Activated CD4-positive, alpha-beta T cell treated with anti-CD3 and anti-CD28 coated beads for 48 hours (primary cell): Measurements from ENCODE around the gene PTPRF.
"Not testable (repeated sequence)": the region's sequence is repeated elsewhere in the genome, so short reads cannot be mapped to it uniquely, and the experiment has no call there.

Experiments
- DNase-seq: peaks from one replicate; pipeline ENCODE4 v3.0.0-alpha.2; 2020

The PTPRF gene

DNA sequence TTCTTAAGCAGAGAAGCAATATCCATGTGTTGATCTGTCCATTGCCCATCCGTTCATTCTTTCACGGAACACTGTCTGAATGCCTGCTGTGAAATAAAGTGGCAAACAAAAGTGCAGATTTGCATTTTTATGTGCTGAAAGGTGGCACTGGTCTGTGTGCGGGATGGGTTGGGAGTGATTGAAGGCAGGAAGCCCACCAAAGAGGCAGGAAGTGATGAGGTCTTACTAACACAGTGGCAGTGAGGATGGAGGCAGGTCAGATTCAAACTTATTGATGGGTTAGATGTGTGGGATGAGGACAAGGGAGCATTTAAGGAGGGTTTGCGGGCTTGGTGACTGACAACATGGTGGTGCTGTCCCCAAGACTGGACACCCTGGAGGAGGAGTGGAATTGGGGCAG is 8.3 kb downstream of the PTPRF start:
- no peak for DNase-seq

DNA sequence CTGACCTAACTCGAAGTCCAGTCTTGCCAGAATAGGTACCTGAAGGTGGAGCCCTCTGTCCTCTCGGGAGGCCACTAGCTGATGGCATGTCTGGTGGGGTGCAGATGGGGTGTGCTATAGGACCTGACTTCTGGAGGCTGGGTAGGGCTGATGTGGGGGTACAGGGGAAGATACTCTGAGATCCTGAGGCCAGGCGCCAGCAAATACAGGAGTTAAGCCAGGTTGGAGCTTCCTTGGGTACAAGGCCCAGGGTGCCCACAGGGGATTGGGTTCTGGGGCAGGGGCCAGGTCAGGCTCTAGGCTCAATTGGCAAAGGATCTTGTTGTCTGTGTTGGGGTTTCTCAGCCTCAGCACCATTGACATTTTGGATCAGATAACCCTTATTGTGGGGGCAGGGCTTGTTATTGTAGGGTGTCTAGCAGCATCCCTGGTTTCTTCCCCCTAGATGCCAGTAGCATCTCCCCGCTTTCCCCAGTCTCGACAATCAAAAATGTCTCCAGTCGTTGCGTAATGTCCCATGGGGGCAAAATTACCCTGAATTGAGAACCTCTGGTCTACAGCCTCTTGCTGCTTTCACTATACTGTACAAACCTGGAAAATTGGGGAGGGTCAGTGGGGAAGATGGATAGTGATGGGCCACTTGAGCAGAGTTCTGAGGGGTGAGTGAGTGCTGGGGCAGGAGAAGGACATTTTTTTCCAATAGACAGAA is 9.2 kb downstream of the PTPRF start:
- no peak for DNase-seq

GRCh38 chr1:43540653-43541071 is 10.0 kb downstream of the PTPRF start:
- DNase-seq = no peak

- DNase-seq = no peak
These were observed 10.5 kb downstream of the PTPRF start for GRCh38 chr1:43541141-43541540.

GRCh38 chr1:43541721-43542401 is 11.2 kb downstream of the PTPRF start:
- no peak for DNase-seq

DNA sequence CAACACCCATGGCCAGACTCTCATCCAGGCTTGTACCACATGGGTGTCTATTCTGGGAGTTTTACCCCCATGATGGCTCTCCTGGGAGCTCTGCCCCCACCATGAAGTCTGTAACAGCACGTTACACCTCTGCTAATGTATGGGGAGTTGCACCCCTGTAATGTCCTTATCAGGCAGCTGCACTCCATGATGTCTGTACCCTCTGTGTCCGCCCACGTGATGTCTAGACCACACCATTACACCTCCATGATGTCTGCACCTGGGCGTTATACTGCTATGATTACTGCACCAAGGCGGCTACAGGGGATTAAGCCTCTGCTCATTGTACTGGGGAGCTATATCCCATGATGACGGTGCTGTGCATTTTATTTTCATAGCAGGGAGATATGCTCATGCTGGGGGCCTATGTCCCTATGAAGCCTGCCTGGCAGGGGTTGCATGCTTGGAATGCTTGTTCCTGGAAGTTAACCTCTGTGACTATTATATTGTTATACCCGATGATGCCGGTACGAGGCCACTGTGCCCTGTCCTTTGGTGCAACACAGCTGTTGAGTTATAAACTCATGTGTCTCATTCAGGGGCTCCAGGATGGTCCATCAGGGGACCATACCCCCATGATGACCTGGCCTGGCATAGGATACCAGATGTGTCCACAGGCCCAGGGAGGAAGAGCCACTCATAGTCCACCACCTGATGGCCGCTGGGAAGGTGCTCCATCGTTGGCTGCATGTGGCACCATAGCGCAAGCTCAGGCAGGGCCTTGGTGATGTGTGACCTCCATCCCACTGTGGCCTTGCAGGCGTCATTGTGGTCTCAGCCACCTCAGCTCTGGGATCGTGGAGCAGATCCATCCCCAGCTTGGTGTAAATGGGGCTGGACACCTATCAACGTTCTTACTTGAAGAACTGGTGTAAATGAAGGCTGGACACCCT is 12.1 kb downstream of the PTPRF start:
- DNase-seq = no peak

DNA sequence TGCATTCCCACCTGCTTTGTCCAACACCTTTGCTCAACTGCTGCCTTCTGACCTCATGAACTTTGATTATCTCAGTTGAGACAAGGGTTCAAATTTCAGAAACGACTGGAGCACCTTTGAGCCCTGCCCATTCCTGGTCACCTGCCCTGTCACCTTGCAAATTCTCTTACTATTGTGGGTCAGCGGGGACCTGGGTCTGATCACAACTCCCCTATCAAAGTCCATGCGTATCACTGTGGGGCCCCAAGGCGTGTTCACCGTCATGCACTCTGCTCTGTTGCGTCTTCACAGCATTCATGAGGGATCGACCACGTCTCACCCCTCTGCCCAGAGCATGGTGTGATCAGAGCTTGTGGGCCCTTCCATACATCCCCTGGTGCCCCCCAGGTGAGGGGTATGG is 12.9 kb downstream of the PTPRF start:
- DNase-seq = no peak

DNA sequence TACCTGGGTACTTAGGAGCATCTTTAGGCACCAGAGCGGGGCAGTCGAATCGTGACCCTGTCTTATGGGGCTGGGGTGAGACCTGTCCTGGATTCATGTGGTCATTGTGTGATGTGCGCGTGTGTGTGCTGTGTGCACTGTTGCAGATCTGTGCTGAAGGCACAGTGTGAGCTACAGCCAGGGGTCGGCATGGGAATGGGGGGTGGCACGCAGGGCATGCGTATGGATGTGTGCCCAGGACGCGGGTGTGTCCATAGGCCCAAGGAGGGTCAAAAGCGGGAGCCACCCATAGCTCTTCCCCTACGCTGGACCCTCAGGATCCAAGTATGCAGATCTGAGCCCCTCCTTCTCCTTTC is 14.6 kb downstream of the PTPRF start:
- no peak for DNase-seq

DNA sequence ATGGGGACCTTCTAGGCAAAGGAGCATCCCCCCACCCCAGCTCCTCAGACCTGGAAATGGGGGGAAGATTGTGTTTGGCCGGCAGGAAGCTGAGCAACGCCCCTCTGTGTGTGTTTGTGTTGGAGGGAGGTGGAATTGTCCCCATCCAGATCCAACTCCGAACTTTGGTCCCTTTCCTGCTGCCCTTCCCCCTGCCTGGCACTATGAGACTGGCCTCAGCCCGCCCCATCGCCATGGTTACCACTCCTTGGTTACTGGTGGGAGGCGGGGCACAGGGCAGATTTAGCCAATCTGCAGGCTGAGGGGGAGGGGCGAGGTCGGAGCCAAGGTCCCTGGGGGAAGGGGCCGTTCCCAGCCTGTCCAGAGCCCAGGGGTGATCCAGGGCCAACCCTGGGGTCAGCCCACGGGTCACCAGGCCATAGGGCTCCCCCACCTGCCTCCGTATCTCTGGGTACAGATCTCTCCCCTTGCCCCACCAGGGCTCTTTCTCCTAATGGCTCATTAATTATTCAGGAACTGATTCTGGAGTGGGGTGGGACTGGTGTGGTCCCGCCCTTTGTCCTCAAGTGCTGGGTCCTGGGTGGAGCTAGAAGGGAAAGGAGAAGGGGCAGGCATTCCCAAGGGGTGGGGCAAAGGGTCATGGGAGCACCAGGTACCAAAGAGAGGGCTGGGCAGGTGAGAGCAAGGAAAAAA is 15.2 kb downstream of the PTPRF start:
- DNase-seq = peak; percentile 18

DNA sequence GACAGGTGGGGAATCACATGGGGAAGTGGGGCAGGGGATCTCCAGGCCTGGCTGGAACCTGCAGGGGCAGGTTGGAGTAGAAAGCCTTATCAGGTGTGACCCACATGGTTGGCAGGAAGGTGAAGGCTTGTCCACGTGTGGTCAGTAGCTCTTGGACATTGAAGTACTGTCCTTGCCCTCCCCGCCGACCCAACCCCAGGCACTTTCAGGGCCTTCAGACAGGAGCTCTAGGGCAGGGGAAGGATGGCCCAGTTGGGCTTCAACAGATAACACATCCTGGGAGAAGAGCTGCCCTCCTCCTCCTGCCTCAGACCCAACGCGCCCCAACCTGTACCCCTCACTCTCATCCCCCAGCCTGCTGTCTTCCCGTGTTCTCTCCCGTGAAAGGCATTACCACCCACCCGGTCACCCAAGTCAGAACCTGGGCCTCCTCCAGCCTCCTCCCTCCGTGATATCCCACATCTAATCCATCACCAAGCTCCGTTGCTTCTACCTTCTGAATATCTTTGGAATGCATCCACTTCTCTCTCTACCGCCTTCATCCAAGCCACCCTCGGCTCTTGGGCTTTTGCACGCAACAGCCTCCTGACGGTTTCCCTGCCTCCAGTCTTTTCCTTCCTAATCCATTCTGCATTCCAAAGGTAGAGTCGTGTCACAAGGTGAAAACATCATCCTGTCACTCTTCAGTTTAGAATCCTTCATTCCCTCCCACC is 15.9 kb downstream of the PTPRF start:
- DNase-seq = no peak

DNA sequence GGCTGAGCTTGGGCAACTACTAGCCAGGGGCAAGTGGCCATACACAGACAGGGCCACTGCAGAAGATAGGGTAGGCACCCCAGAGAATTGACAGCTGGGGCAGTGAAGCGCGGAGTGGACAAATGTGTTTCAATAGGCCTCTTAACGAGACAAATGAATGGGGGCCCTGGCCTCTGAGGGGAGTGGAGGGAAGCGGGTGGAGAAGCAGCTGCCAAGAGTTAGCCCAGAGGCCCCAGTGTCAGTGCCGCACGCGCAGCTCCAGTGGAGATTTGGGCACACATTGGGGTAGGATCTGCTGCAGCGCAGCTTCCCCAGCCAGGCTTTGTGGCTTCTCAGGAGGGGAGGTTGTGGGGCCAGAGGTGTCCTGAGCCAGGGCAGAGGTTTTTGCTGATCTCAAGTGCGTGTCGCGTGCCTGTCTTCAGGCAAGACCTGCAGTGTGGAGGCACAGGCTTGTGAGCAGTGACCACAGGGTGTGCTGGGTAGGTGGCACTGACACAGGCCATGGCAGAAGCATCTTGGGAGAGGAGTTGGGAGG is 16.9 kb downstream of the PTPRF start:
- no peak for DNase-seq

GRCh38 chr1:43548285-43549271 is 17.9 kb downstream of the PTPRF start:
- DNase-seq = no peak

GRCh38 chr1:43549394-43549793 is 18.7 kb downstream of the PTPRF start:
- not testable (repeated sequence) for DNase-seq

- DNase-seq = peak; percentile 23
These were observed 19.4 kb downstream of the PTPRF start for GRCh38 chr1:43549921-43550597.

DNA sequence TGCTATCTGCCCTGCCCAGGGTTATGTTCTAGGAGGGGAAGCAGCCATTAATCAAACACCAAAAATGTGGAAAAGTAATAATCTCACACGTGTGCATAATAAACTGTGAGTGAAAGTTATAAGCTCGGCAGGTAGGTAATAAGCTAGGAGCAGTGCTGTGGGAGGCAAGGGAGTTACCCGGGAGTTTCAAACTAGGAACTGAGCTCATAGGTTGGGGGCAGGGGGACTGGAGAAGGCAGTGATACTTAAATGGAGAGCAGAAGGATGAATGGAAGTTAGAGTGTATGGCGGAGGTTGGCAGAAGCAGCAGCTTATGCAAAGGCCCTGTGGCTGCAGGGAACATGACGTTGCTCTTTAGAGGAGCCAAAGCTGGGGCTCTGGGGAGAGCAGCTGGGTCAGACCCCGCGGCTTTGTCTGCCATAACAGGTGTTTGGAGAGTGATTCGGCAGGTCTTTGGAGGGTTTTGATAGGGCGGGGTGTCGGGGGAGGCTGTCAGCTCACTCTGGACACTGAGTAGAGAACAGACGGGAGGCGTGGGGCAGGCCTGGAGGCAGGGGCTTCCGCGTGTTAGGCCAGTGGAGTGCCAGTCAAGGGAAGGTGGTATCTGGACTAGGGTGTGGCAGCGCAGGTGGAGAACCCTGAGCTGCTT is 20.0 kb downstream of the PTPRF start:
- no peak for DNase-seq

DNA sequence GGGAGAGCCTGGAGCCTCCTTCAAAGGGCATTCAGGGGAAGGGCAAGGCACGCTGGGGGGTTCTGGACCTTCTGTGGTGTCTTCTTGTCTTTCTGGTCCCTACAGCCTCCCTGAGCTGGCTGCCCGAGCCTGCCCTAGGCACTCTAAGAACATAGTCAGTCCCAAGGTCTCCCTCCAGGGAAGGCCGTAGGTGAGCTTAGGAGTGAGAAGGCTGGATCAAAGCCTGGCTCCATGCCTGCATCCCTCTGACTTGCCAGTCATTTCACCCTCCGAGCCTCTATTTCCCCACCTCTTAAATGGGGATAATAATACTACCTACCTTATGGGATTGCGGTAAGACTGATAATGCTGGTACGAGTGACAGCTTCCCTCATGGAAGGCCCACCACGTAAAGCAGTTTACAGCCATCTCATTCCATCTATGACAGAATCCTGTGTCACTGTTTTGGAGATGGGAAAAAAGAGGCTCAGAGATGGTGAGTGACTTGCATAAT is 20.8 kb downstream of the PTPRF start:
- DNase-seq = no peak

GRCh38 chr1:43552059-43552742 is 21.5 kb downstream of the PTPRF start:
- no peak for DNase-seq

GRCh38 chr1:43552813-43553212 is 22.1 kb downstream of the PTPRF start:
- DNase-seq = no peak
